Astrocyte of the spinal cord (primary cell): ENCODE data around the gene TWSG1.

Experiments used
- DNase-seq: peaks from one replicate; pipeline ENCODE4 v3.0.0; 2011; ENCODE audit warnings: low read depth, low spot score
- H3K4me3 ChIP-seq: 2 replicates; pipeline ENCODE4 v1.5.1; 2011; ENCODE audit warnings: low read depth, mild to moderate bottlenecking, low read length, moderate library complexity
- in situ Hi-C: cut with HindIII; loops from 2 replicates; pipeline ENCODE4 v1.10.0; 2017; ENCODE audit warnings: low sequenced_read_pairs
- TF ChIP-seq, protein P1 (sequence below): IDR thresholded peaks from 2 replicates; pipeline ENCODE4 v1.5.1; 2012; ENCODE audit warnings: low read depth, mild to moderate bottlenecking, low read length, inconsistent platforms

TWSG1 gene

DNA sequence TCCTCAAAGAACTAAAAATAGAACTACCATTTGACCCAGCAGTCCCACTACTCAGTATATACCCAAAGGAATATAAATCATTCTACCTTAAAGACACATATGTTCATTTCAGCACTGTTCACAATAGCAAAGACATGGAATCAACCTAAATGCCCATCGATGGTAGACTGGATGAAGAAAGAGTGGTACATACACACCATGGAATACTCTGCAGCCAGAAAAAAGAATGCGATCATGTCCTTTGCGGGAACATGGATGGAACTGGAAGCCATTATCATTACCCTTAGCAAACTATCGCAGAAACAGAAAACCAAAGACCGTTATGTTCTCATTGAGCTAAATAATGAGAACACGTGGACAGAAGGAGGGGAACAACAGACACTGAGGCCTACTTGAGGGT, 44.5 kb downstream of the TWSG1 start:
- in situ Hi-C loops: no loop called here
- DNase-seq: no peak
- TF ChIP-seq, protein P1, sequence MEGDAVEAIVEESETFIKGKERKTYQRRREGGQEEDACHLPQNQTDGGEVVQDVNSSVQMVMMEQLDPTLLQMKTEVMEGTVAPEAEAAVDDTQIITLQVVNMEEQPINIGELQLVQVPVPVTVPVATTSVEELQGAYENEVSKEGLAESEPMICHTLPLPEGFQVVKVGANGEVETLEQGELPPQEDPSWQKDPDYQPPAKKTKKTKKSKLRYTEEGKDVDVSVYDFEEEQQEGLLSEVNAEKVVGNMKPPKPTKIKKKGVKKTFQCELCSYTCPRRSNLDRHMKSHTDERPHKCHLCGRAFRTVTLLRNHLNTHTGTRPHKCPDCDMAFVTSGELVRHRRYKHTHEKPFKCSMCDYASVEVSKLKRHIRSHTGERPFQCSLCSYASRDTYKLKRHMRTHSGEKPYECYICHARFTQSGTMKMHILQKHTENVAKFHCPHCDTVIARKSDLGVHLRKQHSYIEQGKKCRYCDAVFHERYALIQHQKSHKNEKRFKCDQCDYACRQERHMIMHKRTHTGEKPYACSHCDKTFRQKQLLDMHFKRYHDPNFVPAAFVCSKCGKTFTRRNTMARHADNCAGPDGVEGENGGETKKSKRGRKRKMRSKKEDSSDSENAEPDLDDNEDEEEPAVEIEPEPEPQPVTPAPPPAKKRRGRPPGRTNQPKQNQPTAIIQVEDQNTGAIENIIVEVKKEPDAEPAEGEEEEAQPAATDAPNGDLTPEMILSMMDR: no peak
- H3K4me3 ChIP-seq: no peak overlapping the region

DNA sequence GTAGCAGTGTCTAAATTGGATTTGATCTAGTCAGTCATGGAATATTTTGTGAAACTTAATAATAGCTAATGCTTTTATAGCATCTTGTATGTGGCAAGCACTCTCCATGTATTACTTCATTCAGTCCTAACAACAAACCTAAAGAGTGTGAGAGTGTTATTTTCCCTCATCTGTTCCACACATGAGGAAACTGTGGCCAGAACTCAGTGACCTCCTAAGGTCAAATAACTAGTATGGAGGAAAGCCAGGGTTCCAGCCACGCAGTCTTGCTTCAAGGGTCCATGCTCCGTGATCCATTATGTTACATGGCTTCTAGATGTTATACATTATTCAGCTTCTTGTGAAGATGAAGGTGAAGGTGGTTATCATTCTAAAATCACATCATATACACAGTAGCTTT, 45.5 kb downstream of the TWSG1 start:
- in situ Hi-C loops: no loop called here
- no peak for DNase-seq
- TF ChIP-seq, protein P1: no peak
- no peak overlapping the region for H3K4me3 ChIP-seq

DNA sequence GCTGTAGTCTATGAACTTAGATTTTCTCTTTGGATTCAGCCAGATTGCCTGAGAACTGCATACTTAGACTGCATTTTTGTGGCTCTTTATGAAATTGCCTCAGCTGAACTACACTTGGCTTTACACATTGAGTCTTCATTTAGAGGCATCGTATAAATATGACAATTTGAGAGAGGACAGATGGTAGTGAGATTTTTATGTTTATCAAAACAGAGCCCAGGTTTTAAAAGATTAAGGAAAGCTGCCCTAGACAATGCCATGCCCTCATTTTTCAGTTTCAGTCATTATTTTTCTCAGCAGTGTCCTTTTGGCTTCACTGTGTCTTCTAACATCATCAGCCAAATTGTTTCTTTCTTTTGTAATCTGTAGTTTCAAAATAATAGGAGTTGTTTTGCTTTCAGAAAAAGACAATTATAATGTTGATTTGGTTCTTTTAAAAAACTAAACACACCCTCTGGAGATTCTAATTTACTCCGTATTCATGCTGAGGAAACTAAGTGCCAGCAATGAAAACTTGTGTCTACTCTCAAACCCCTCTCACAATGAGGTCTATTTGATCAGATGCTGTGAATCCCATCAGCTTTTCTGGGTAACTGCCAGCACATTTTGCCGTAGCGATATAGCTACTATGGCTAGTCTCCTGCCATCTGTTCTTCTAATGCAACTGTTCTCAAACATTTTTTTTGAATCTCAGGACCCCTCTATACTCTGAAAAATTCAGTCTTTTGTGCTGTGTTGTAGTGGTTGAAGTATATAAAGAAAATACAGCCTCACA, 46.2 kb downstream of the TWSG1 start:
- TF ChIP-seq, protein P1: no peak
- no peak overlapping the region for H3K4me3 ChIP-seq
- peak; percentile 35 for DNase-seq
- in situ Hi-C loops: no loop called here

DNA sequence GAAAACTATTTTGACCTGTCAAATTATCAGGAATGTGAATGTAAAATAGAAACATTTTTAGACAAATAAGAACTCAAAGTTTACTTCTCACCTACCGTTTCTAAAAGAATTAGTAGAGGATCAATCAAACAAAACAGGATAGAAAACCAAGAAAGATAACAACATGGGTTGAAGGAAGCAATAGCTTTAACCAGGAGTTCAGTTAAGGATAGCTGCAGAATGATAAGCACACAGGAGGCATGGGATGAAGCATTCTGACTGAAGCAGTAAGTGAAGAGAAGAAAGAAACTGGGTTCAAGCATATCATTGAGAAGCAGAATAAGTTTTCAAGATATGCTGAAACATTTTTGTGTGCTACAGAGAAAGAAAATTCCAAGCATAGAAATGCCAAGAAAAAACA, 52.3 kb downstream of the TWSG1 start:
- in situ Hi-C loops: no loop called here
- no peak for DNase-seq
- TF ChIP-seq, protein P1: no peak
- H3K4me3 ChIP-seq: no peak overlapping the region

DNA sequence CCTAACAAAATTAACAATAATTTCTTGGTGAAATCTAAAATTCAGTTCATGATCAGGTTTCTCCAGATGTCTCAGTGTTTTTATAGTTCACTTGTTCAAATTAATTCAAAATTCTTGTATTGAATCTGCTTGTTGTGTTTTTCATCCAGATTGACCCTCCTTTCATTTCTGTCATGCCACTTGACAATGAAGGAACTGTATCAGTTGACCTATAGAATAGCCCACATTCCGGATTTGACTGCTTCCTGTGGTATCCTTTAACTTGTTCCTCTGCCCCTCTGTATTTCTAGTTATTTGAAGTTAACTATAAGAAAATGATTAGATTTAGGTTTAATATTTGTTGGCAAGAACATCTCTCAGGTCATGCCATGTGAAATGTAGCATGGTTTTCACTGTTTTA, 53.3 kb downstream of the TWSG1 start:
- in situ Hi-C loops: no loop called here
- DNase-seq: no peak
- TF ChIP-seq, protein P1: no peak
- no peak overlapping the region for H3K4me3 ChIP-seq

DNA sequence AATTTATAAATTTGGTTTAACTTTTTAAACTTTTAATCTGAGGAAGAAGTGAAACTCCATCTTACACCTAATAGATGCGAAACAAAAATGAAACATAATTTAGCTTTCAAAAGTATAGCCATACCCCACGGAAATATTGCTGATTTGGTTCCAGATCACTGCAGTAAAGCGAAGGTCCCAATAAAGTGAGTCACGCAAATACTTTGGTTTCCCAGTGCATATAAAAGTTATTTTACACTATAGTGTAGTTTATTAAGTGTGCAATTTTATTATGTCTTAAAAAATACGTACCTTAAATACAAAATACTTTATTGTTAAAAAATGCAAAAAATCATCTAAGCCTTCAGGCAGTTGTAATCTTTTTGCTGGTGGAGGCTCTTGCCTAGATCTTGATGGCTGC, 55.1 kb downstream of the TWSG1 start:
- in situ Hi-C loops: no loop called here
- no peak for DNase-seq
- H3K4me3 ChIP-seq: no peak overlapping the region
- TF ChIP-seq, protein P1: no peak
